ENCODE measurements around the gene MEMO1.
"Not testable (repeated sequence)": the region's sequence is repeated elsewhere in the genome, so short reads cannot be mapped to it uniquely, and the experiment has no call there.

Gene MEMO1

DNA sequence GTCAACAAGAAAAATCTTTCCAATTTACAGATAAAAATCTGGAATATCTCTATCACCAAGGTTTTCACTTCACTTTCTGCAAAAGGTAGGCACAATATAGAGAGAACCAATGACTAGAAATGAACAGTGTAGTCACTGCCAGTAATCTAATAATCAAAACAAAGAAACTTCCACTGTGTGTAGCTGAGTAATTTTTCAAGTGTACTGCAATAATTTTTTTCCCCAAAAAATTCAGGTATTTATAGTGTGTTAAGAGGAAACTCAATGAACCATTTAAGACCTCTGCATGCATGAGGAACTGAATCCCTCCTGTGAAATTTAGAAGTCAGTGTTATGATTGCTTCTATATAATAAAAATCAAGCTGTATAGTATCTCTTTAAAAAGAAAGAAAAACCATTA is 121.8 kb downstream of the MEMO1 start:
- H3K27ac ChIP-seq: no peak overlapping the region
- TF ChIP-seq, protein P1, sequence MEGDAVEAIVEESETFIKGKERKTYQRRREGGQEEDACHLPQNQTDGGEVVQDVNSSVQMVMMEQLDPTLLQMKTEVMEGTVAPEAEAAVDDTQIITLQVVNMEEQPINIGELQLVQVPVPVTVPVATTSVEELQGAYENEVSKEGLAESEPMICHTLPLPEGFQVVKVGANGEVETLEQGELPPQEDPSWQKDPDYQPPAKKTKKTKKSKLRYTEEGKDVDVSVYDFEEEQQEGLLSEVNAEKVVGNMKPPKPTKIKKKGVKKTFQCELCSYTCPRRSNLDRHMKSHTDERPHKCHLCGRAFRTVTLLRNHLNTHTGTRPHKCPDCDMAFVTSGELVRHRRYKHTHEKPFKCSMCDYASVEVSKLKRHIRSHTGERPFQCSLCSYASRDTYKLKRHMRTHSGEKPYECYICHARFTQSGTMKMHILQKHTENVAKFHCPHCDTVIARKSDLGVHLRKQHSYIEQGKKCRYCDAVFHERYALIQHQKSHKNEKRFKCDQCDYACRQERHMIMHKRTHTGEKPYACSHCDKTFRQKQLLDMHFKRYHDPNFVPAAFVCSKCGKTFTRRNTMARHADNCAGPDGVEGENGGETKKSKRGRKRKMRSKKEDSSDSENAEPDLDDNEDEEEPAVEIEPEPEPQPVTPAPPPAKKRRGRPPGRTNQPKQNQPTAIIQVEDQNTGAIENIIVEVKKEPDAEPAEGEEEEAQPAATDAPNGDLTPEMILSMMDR (conservative IDR thresholded peaks at IDR 0.05): no peak

DNA sequence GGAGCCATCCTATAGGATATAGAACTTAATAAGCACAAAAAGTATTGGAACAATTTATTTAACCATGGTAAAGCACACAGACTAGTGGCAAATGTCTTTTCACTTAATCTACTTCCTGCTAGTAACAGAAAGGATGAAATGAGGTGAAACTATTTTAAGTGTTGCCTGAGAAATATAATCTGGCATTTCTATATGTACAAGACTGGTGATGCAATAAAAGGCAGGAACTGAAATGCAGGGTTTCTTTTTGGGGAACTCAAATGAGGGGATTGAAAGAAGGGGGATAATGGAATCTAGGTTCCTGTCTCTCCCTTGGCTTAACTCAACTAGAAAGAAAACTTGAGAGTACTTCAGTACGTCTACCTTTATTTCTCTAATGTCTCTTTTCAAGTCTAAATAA is 122.3 kb downstream of the MEMO1 start:
- TF ChIP-seq, protein P1 (conservative IDR thresholded peaks at IDR 0.05): no peak
- no peak overlapping the region for H3K27ac ChIP-seq

DNA sequence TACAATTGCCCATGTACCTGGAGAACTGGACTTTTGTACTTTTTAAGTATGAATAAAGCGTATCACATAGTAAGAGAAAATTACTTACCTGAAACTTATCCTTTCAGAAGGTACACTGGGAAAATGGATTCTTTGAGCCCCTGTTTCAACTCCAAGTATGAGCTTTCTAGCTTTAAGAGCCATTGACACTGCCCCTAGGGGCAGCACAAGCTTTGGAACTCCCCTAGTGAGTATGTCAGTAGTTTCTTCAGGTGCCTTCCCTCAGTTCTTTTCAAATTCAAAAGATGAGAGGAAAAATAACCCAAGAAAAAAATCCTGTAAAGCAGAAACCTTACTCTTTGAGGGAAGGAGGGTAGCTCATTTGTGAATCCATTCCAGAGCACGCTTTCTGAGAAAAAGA is 124.1 kb downstream of the MEMO1 start:
- TF ChIP-seq, protein P1 (conservative IDR thresholded peaks at IDR 0.05): peak; percentile 51
- H3K27ac ChIP-seq: no peak overlapping the region

DNA sequence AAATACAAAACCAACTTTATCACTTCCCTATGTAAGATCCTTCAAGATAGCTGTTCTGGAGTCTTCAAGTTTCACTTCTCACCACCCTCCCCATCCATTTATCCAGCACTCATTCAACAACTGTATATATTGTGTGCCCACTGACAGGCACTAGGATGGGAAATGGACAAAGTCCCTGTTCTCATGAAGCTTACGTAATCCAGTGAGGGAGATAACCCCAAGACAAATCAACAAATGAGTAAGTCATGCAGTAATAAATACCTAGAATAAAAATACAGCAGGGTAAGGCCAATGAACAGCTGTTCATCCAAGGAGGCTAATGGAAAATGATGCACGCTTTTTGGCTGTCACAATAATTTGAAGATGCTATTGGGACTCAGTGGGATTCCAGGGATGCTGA is 133.8 kb downstream of the MEMO1 start:
- TF ChIP-seq, protein P1 (conservative IDR thresholded peaks at IDR 0.05): no peak
- no peak overlapping the region for H3K27ac ChIP-seq

DNA sequence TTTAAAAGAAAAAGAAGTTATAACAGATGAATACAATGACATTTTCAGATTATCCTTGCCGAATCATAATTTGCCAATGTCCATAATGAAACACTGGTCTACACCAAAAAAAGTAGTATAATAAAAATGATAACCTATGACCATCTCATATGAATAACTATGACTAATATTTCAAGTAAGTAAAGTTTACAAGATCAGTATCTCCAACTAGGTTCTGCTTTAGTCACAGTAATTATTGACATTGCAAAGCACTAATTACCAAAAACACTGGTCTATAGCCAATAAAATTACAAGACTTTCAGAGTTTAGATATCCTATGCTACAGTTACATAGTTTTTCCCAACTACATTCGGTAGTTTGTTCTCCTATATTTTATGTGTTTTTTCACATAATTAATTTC is 136.7 kb downstream of the MEMO1 start:
- H3K27ac ChIP-seq: no peak overlapping the region
- TF ChIP-seq, protein P1 (conservative IDR thresholded peaks at IDR 0.05): no peak

DNA sequence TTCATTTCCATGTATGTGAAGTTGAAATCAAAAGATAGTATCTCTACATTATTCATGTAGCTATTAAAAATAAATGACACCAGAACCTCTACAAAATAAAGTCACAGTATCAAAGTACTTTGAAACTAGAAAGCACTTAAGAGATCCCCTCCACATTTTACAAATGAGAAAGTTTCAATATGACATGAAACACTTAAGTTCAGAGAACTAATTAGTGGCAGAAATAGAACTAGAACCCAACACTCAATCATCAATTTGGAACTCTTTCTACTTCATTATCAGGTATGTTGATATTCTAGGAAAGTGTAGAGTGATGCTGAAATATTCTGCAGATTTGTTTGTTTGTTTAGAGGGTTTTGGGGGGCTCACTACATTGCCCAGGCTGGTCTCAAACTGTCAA is 145.6 kb downstream of the MEMO1 start:
- TF ChIP-seq, protein P1 (conservative IDR thresholded peaks at IDR 0.05): no peak
- no peak overlapping the region for H3K27ac ChIP-seq

DNA sequence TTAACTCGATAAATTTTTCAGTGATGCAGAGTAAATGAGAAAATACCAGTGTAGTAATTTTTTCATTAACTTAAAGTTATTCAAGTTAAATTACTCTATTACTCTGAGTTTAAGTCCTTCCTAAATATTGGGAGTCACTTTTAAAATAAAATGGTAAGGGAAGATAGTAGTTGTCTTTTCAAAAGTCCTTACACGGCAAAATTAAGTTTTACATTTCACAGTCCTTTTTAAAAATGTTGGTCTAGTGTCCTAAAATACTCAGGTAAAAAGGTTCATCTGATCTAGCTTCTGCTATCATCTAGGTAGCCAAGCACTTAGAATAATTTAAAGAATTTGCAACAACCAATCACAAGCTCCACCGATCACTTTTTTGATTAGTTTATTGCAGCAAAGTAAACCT is 146.9 kb downstream of the MEMO1 start:
- TF ChIP-seq, protein P1 (conservative IDR thresholded peaks at IDR 0.05): no peak
- no peak overlapping the region for H3K27ac ChIP-seq

DNA sequence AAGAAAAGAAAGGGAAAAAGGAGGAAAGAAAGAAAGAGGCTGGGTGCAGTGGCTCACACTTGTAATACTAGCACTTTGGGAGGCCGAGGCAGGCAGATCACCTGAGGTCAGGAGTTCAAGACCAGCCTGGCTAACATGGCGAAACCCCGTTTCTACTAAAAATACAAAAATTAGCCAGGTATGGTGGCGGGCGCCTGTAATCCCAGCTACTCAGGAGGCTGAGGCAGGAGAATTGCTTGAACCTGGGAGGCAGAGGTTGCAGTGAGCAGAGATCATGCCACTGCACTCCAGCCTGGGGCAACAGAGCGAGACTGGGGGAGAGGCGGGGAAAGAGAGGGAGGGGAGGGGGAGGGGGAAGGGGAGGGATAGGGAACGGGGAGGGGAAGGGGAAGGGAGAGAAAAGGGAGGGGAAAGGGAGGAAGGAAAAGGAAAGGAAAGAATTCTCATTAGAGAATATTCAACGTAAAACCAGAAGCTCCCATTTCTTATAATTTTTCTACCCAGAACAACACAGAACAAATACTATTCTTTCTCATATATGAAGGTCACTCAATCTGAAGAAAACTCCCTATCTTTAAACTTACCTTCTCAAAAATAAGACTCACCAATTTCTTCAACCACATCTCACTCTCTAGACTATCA is 147.7 kb downstream of the MEMO1 start:
- not testable (repeated sequence) for H3K27ac ChIP-seq
